Lower leg skin (tissue), 3 donors: ENCODE data around the gene MYO3B.

Experiments used
- CTCF ChIP-seq, 3 donors: fragments of 450-650 bp; IDR thresholded peaks; one replicate each; pipeline ENCODE4 v1.5.1; 2016; ENCODE audit warnings: antibody characterized with exemption in 3 of 3, mild to moderate bottlenecking in 3 of 3, moderate library complexity in 2 of 3
- POLR2A ChIP-seq, 2 donors: fragments of 450-650 bp; IDR thresholded peaks; one replicate each; pipeline ENCODE4 v1.6.1; 2016 to 2017; ENCODE audit warnings: antibody characterized with exemption in 2 of 2, mild to moderate bottlenecking in 1 of 2, moderate library complexity in 1 of 2

- TF ChIP-seq POLR2A (IDR thresholded peaks at IDR 0.05) (no peak), CTCF (IDR thresholded peaks at IDR 0.05) (no peak)
Observed at GRCh38 chr2:170587117-170587516, 409.2 kb downstream of the MYO3B start.
